Left hindlimb (tissue), 1 donor: ENCODE results near the gene LRRK1.

Experiments used
- DNase-seq: peaks from one replicate; pipeline ENCODE4 v3.0.0-alpha.2; 2018

Gene LRRK1

GRCh38 chr15:100986158-100986896 is 67.2 kb downstream of the LRRK1 start:
- DNase-seq, result no peak

GRCh38 chr15:100987143-100987542 is 68.0 kb downstream of the LRRK1 start:
- DNase-seq, result no peak

GRCh38 chr15:100988297-100988696 is 69.1 kb downstream of the LRRK1 start:
- no peak for DNase-seq

GRCh38 chr15:100988857-100989256 is 69.7 kb downstream of the LRRK1 start:
- no peak for DNase-seq

GRCh38 chr15:100994597-100995446 is 75.7 kb downstream of the LRRK1 start:
- no peak for DNase-seq

- DNase-seq, result no peak
Observed at GRCh38 chr15:100995471-100996430, 76.6 kb downstream of the LRRK1 start.

- DNase-seq, result no peak
Observed at GRCh38 chr15:100997442-100997841, 78.3 kb downstream of the LRRK1 start.

GRCh38 chr15:100998630-100999029 is 79.5 kb downstream of the LRRK1 start:
- DNase-seq, result no peak

GRCh38 chr15:100999369-100999768 is 80.2 kb downstream of the LRRK1 start:
- no peak for DNase-seq

GRCh38 chr15:101000271-101000681 is 81.1 kb downstream of the LRRK1 start:
- DNase-seq, result no peak

GRCh38 chr15:101001056-101001455 is 81.9 kb downstream of the LRRK1 start:
- DNase-seq, result no peak

GRCh38 chr15:101001796-101002195 is 82.6 kb downstream of the LRRK1 start:
- DNase-seq, result no peak

GRCh38 chr15:101003081-101003480 is 83.9 kb downstream of the LRRK1 start:
- DNase-seq, result no peak

- no peak for DNase-seq
Observed at GRCh38 chr15:101003706-101004105, 84.5 kb downstream of the LRRK1 start.

- DNase-seq, result no peak
Observed at GRCh38 chr15:101004500-101004899, 85.3 kb downstream of the LRRK1 start.

GRCh38 chr15:101004986-101005747 is 86.0 kb downstream of the LRRK1 start:
- DNase-seq, result no peak

GRCh38 chr15:101006931-101007691 is 88.0 kb downstream of the LRRK1 start:
- peak; percentile 86 for DNase-seq

GRCh38 chr15:101008158-101009139 is 89.3 kb downstream of the LRRK1 start:
- peak; percentile 80 for DNase-seq

GRCh38 chr15:101009176-101009575 is 90.0 kb downstream of the LRRK1 start:
- DNase-seq, result no peak

- no peak for DNase-seq
Observed at GRCh38 chr15:101010781-101011180, 91.6 kb downstream of the LRRK1 start.
